ENCODE data around the gene MED26.

The MED26 gene

GRCh38 chr19:16591803-16592556, 36.0 kb downstream of the MED26 start:
- H3K27ac Mint-ChIP-seq: no peak overlapping the region

GRCh38 chr19:16590876-16591802, 36.9 kb downstream of the MED26 start:
- Mint-ChIP-seq H3K27me3 (no peaks in the 10 kb centered on the region), H3K4me3 (no peak overlapping the region), H3K36me3 (no peaks in the 10 kb centered on the region), H3K27ac (no peak overlapping the region), H3K9me3 (no peaks in the 10 kb centered on the region), H3K4me1 (peaks cover 83% of the 10 kb centered on the region)

More at GRCh38 chr19:16591803-16592556, 36.0 kb downstream of the MED26 start:
- Mint-ChIP-seq H3K36me3 (no peaks in the 10 kb centered on the region), H3K9me3 (no peaks in the 10 kb centered on the region), H3K4me3 (no peak overlapping the region), H3K4me1 (peaks cover 83% of the 10 kb centered on the region), H3K27me3 (no peaks in the 10 kb centered on the region)

DNA sequence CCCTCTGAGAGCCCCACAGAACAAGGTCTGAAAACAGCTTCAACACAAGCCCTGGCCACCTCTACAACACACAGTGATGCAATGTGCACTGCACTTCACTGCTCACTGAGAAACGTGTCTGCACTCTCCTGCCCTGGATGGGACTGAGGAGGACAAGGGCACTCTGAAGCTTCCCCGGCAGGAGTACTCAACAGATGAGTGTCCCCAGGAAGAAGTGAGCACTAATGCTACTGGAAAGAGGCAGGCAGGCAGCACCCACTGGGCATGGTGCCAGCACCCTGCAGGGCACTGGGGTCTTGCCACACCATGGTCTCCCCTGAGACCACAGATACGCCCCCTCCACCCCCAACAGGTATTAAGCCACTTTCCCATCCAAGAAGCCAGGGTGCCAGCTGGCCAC, 38.1 kb downstream of the MED26 start:
- H3K27me3 Mint-ChIP-seq: no peaks in the 10 kb centered on the region
- H3K9me3 Mint-ChIP-seq: no peaks in the 10 kb centered on the region
- H3K36me3 Mint-ChIP-seq: no peaks in the 10 kb centered on the region
- H3K27ac Mint-ChIP-seq: no peak overlapping the region
- H3K4me3 Mint-ChIP-seq: no peak overlapping the region
- H3K4me1 Mint-ChIP-seq: peaks cover 83% of the 10 kb centered on the region

GRCh38 chr19:16588824-16589577, 39.0 kb downstream of the MED26 start:
- peaks cover 83% of the 10 kb centered on the region for H3K4me1 Mint-ChIP-seq
- no peaks in the 10 kb centered on the region for H3K27me3 Mint-ChIP-seq
- peak overlapping the region; percentile 78 for H3K4me3 Mint-ChIP-seq
- H3K36me3 Mint-ChIP-seq: no peaks in the 10 kb centered on the region
- peak overlapping the region; percentile 86 for H3K27ac Mint-ChIP-seq
- H3K9me3 Mint-ChIP-seq: no peaks in the 10 kb centered on the region

- Mint-ChIP-seq H3K36me3 (no peaks in the 10 kb centered on the region), H3K4me3 (peak overlapping the region; percentile 78), H3K27ac (peak overlapping the region; percentile 86), H3K27me3 (no peaks in the 10 kb centered on the region), H3K9me3 (no peaks in the 10 kb centered on the region), H3K4me1 (peaks cover 83% of the 10 kb centered on the region)
Measured at GRCh38 chr19:16587833-16588823, 39.9 kb downstream of the MED26 start.

DNA sequence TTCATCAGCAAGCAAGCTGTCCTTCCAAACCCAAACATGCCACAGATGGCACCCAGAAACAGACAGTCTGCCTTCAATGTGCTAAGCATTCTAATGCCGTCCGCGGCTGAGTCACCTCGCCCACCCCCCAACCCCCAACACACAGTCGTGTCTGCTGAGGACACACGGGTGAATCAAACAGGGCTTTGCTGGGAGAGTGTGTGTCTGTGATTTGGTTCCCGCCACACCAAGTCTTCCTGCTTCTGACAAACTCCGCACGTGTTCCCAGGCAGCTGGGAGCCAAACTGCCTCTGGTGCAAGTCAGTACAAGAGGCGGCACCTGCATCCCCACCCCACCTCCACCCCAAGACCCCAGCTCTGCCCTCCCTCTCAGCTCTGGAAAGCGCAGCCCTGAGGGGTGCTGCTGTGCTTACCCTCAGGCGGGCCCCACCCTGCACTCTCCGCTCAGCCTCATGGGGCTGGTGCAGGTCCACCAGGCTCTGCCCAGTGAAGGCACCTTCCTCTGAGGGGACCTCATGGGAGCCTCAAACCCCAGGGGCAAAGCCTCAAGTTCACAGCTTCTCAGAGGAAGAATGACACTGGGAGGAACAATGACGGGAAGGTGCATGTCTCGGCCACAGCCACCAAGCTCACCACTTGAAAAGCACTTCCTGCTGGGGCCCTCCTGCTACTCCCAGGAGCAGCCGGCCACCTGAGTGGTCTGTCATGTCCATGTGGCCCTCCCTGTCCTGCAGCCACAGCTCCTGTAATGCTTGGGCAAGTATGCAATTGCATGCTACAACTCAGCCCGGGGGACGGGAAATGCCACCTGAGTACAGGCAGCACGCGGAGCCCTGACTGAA, 40.8 kb downstream of the MED26 start:
- Mint-ChIP-seq H3K27me3 (no peaks in the 10 kb centered on the region), H3K4me3 (peak overlapping the region; percentile 78), H3K36me3 (no peaks in the 10 kb centered on the region), H3K4me1 (peaks cover 84% of the 10 kb centered on the region), H3K9me3 (no peaks in the 10 kb centered on the region), H3K27ac (peak overlapping the region; percentile 30)

DNA sequence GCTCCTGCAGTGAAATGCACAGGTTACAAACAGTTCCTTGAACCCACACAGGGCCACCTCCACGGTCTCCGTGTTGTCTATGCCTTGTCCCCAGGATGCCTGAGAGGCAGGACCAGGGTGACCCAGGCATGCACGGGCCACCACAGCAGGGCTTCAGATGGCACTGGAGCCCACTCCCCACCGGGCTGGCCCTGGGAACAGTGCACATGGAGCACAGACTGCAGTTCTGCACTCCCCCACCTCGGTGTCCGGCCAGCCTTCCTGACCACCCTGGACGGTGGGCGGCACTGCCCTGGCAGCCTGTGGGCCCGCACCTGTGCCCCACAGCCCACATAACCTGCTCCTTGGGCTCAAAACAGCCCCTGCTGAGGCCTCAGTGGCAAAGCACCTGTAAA, 41.5 kb downstream of the MED26 start:
- Mint-ChIP-seq H3K4me1 (peaks cover 89% of the 10 kb centered on the region), H3K4me3 (peak overlapping the region; percentile 78), H3K27ac (no peak overlapping the region), H3K9me3 (no peaks in the 10 kb centered on the region), H3K36me3 (no peaks in the 10 kb centered on the region), H3K27me3 (no peaks in the 10 kb centered on the region)

GRCh38 chr19:16585808-16586476, 42.1 kb downstream of the MED26 start:
- Mint-ChIP-seq H3K27me3 (no peaks in the 10 kb centered on the region), H3K27ac (peak overlapping the region; percentile 88), H3K4me1 (peaks cover 90% of the 10 kb centered on the region), H3K36me3 (no peaks in the 10 kb centered on the region), H3K9me3 (no peaks in the 10 kb centered on the region), H3K4me3 (peak overlapping the region; percentile 40)

DNA sequence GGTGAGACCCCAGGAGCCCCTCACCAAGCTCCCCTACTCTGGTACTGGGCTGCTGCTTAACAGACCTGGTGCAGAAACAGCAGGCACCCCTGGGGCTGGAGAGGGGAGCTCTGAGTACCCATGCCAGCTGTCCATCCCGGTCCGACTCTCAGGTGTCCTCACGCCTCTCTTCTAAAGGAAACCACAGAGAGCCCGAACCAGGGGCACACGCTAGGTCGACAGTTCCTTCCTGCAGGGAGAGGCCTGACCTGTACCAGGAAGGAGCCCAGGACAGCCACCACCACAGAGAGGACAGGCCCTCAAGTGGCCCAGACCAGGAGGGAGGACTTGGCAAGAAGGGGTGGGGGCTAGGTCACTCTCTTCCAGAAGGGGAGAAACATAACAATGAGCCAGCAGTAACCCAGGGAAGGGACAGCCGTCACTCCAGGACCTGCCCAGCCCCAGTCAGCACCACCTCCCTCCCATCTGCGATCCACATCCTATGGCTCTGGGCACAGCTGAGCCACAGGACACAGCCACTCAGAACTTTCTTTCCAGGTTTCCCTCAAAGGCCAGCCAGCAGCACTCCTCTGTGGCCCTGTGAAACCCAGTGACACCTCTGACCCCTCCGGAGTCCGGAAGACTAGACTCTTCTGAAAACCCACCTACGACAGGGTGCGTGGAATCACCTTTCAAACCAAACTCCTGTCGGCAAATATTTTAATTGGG, 42.8 kb downstream of the MED26 start:
- Mint-ChIP-seq H3K4me3 (peak overlapping the region; percentile 82), H3K4me1 (peaks cover 90% of the 10 kb centered on the region), H3K9me3 (no peaks in the 10 kb centered on the region), H3K27me3 (no peaks in the 10 kb centered on the region), H3K27ac (peak overlapping the region; percentile 88), H3K36me3 (no peaks in the 10 kb centered on the region)

GRCh38 chr19:16584248-16585093, 43.5 kb downstream of the MED26 start:
- no peaks in the 10 kb centered on the region for H3K27me3 Mint-ChIP-seq
- peak overlapping the region; percentile 82 for H3K4me3 Mint-ChIP-seq
- H3K27ac Mint-ChIP-seq: peak overlapping the region; percentile 83
- no peaks in the 10 kb centered on the region for H3K36me3 Mint-ChIP-seq
- H3K9me3 Mint-ChIP-seq: no peaks in the 10 kb centered on the region
- peaks cover 88% of the 10 kb centered on the region for H3K4me1 Mint-ChIP-seq

DNA sequence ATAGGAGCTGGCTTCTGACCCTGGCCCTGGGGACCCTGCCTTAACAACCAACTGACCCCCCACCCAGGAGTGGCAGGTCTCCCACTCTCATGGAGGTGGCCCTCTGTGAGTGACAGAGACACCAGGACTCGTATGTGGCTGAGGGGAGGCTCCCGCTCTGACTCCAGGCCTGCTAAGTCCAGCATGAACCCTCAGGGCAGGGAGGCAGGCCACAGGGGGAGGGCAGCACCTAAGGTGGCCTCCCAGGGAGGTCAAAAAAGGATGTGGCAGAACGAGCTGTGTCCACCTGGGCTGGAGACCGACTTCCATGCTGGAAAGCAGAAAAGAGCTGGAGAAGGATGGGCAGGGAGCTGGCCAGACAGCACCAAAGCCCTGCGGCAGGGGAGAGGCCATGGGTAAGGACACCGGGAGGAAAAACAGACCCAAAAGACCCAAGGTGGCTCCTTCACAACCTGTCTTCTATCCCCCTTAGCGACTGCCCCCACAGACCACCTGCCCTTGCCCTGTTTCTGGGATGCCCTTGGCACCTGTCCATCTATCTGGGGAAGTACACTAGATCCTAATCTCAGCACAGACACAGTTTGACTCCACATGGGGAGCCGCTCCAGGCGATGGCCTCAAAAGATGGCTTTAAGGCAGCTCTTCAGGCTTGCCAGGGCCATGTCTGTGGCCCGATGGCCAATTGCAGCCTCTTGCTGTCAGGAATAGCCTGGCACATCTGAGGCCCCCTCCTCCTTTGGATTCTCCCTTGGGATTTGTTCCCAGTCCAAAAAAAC, 45.3 kb downstream of the MED26 start:
- Mint-ChIP-seq H3K4me1 (peaks cover 79% of the 10 kb centered on the region), H3K36me3 (peaks cover 2% of the 10 kb centered on the region), H3K27me3 (no peaks in the 10 kb centered on the region), H3K9me3 (no peaks in the 10 kb centered on the region), H3K27ac (no peak overlapping the region), H3K4me3 (no peak overlapping the region)

DNA sequence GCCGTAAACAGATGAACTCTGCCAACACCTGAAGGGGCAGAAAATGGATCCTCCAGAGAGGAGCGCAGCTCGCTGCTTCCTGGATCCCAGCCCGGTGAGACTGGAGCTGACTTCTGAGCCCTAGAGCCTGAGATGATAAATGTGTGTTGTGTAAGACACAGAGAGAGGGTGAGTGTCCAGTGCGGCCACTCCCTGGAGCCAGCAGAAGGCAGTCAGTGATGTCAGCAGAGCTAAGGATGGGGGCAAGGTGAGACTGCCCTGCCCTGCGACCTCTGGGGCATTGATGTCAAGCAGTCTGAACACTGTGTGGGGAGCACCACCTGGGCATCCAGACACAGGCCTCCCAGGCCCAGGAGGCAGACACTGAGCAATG, 46.0 kb downstream of the MED26 start:
- Mint-ChIP-seq H3K4me1 (peaks cover 73% of the 10 kb centered on the region), H3K4me3 (peak overlapping the region; percentile 54), H3K27ac (peak overlapping the region; percentile 74), H3K36me3 (peaks cover 2% of the 10 kb centered on the region), H3K27me3 (no peaks in the 10 kb centered on the region), H3K9me3 (no peaks in the 10 kb centered on the region)
